ENCODE measurements around the gene TNFRSF14. TPM values are rescaled to one million over a fixed set of nuclear protein-coding genes. Genes with fewer than 3 reads are reported as not detected.

TNFRSF14 gene
- total RNA-seq, 1 donor from 2014 or later, result 0.36 TPM

GRCh38 chr1:2612591-2613365, 56.6 kb downstream of the TNFRSF14 start:
- H3K4me1 Mint-ChIP-seq (ENCODE audit: low read depth, unreplicated experiment), result no peaks in the 10 kb centered on the region
- Histone ChIP-seq H3K9ac (ENCODE audit: low read length) (no peak overlapping the region), H2AFZ (ENCODE audit: low read depth, low read length) (no peak overlapping the region), H3K4me2 (ENCODE audit: low read length) (no peak overlapping the region), H3K36me3 (ENCODE audit: insufficient read depth, low read length) (no peaks in the 10 kb centered on the region), H3K9me3 (ENCODE audit: insufficient read depth, low read depth, low read length) (peaks cover 4% of the 10 kb centered on the region), H4K20me1 (ENCODE audit: insufficient read depth, low read length) (no peaks in the 10 kb centered on the region), H3K4me1 (ENCODE audit: insufficient read depth, low read length) (peaks cover 8% of the 10 kb centered on the region), H3K79me2 (ENCODE audit: insufficient read depth, low read length) (no peaks in the 10 kb centered on the region), H3K4me3 (ENCODE audit: insufficient read depth, low read depth, low read length) (no peak overlapping the region), H3K27me3 (ENCODE audit: insufficient read depth, low read length) (peaks cover 7% of the 10 kb centered on the region), H3K27ac (ENCODE audit: low read depth, low read length) (no peak overlapping the region)
- FAIRE-seq, result no peak
- no peak overlapping the region for H3K4me3 Mint-ChIP-seq (ENCODE audit: unreplicated experiment)
- H3K36me3 Mint-ChIP-seq (ENCODE audit: low read depth, unreplicated experiment), result no peaks in the 10 kb centered on the region
- H3K27ac Mint-ChIP-seq (ENCODE audit: unreplicated experiment), result no peak overlapping the region
- H3K27me3 Mint-ChIP-seq (ENCODE audit: low read depth, unreplicated experiment), result peaks cover 26% of the 10 kb centered on the region
- TF ChIP-seq EZH2 (IDR thresholded peaks at IDR 0.05; ENCODE audit: insufficient read depth, low read length), result no peak
- TF ChIP-seq CTCF (IDR thresholded peaks at IDR 0.05; ENCODE audit: insufficient read depth, low read depth, low read length), result no peak
- H3K9me3 Mint-ChIP-seq (ENCODE audit: unreplicated experiment), result peaks cover 18% of the 10 kb centered on the region
- no peak for DNase-seq (ENCODE audit: low read depth)

Other genes starting within 250 kb of the TNFRSF14 start
- gene MORN1, start 164.8 kb upstream of the TNFRSF14 start, total RNA-seq, result 9.2 and 11.7 TPM in 2 replicates
- gene RER1, start 164.5 kb upstream of the TNFRSF14 start, total RNA-seq, result 197 and 211 TPM in 2 replicates
- 16.6 and 18.6 TPM in 2 replicates for gene PEX10, start 143.8 kb upstream of the TNFRSF14 start, total RNA-seq
- 2.0 and 2.2 TPM in 2 replicates for gene PLCH2, start 80.1 kb upstream of the TNFRSF14 start, total RNA-seq
- gene PANK4, start 29.8 kb upstream of the TNFRSF14 start, total RNA-seq, result 23.1 and 26.3 TPM in 2 replicates
- 0.22 TPM in 1 of 2 replicates, not detected in the other for gene HES5, start 26.1 kb upstream of the TNFRSF14 start, total RNA-seq
- gene PRXL2B, start 30.4 kb downstream of the TNFRSF14 start, total RNA-seq, result 19.2 and 20.6 TPM in 2 replicates
- not detected in 2 replicates for gene MMEL1, start 76.6 kb downstream of the TNFRSF14 start, total RNA-seq
- 0.31 and 0.39 TPM in 2 replicates for gene TTC34, start 245.3 kb downstream of the TNFRSF14 start, total RNA-seq